Right lobe of liver (tissue), 6 donors: ENCODE results near the gene DIPK1A. TPM values are rescaled to one million over a fixed set of nuclear protein-coding genes. Genes with fewer than 3 reads are reported as not detected.
A peak's percentile ranks its signal among the peaks of the same experiment; 100 is the strongest.

Experiments used
- ATAC-seq, 4 donors: fragments of 200-7000 bp; cut with Tn5 transposase; one replicate each; pipeline ENCODE4 v1.9.1; 2020; ENCODE audit warnings: mild to moderate bottlenecking in 4 of 4, moderate library complexity in 4 of 4
- DNase-seq, 3 donors: peaks; one replicate each; pipeline ENCODE4 v3.0.0-alpha.2; 2020
- H3K27ac ChIP-seq, 3 donors: fragments of 200-600 bp; one replicate each; pipeline ENCODE4 v1.8.0; 2022
- H3K27me3 ChIP-seq, 2 donors: fragments of 200-600 bp; one replicate each; pipeline ENCODE4 v1.8.0; 2022
- H3K36me3 ChIP-seq, 4 donors: fragments of 200-600 bp; sonication (generic) in 1 of 4; one replicate each; pipeline versions ENCODE4 v1.5.1 to v1.8.0; 2017 to 2022; ENCODE audit warnings: control low read depth in 1 of 4
- H3K4me1 ChIP-seq, 4 donors: fragments of 200-600 bp; sonication (generic) in 1 of 4; one replicate each; pipeline versions ENCODE4 v1.5.1 to v1.8.0; 2017 to 2022; ENCODE audit warnings: control low read depth in 1 of 4
- H3K4me3 ChIP-seq, 3 donors: fragments of 200-600 bp; one replicate each; pipeline ENCODE4 v1.8.0; 2022
- H3K9me3 ChIP-seq, 4 donors: fragments of 200-600 bp; sonication (generic) in 1 of 4; one replicate each; pipeline versions ENCODE4 v1.5.1 to v1.8.0; 2017 to 2022; ENCODE audit warnings: control low read depth in 1 of 4
- CTCF ChIP-seq, 4 donors: fragments of 200-600 bp in 3 of 4; fragments of 450-650 bp in 1 of 4; IDR thresholded peaks; one replicate each; pipeline versions ENCODE4 v1.5.1 to v1.8.0; 2016 to 2022; ENCODE audit warnings: antibody characterized with exemption in 4 of 4, mild to moderate bottlenecking in 2 of 4
- POLR2A ChIP-seq: fragments of 450-650 bp; IDR thresholded peaks from one replicate; pipeline ENCODE4 v1.6.1; 2017; ENCODE audit warnings: antibody characterized with exemption, mild to moderate bottlenecking
- WGBS: methylation state at CpG from one replicate; pipeline ENCODE4 v1.1.6; 2018; ENCODE audit warnings: low coverage, low lambda C conversion rate; ENCODE audit not compliant: insufficient coverage; ENCODE audit errors: missing lambda C conversion rate; 5-methylcytosine and 5-hydroxymethylcytosine counted together
- intact Hi-C, 2 donors: fragments of 100-400 bp; cut with DNase I; formaldehyde crosslinking; loops; one replicate each; pipeline versions ENCODE4 v1.11.2 to v1.14.1; 2022
- small RNA-seq, 2 experiments: library from RNA; depleted of rRNA; stranded (forward); fragments of <200 nt; gene quantifications; one replicate each; pipeline ENCODE3, GENCODE V24; 2016
- total RNA-seq, 6 experiments: library from RNA; depleted of rRNA in 2 of 6; stranded (reverse); fragments of >200 nt in 2 of 6; fragmentation: NEBNext Ultra II Directional in 3 of 6; extraction: Animal tissue kit (Norgen Biotek cat#: 25700) in 3 of 6; gene quantifications; one replicate each; pipeline versions ENCODE4 v1.1.0 to v1.2.4, GENCODE V29; 2016 to 2023
- donor health status: DM: no; HTN: yes; CAD: no.
- donor health status: DM: no; HTN: no; CAD: no.
- donor health status: DM: no; HTN: no; CAD: no.
- donor health status: DM: no; HTN: yes; CAD: no.
- donor health status: DM: no; HTN: yes; CAD: no.

DIPK1A gene
- total RNA-seq, 6 experiments from 2014 or later, result 10.8 to 25.3 (median 15.1) TPM

- intact Hi-C loops, result no loop called here
- 59% methylated on average over 3 of the region's 3 CpGs for WGBS
Measured at GRCh38 chr1:92792340-92792782, 168.9 kb downstream of the DIPK1A start.

More at GRCh38 chr1:92792340-92792782, 168.9 kb downstream of the DIPK1A start:
- no peaks in the 10 kb centered on the region for H3K36me3 ChIP-seq
- DNase-seq (no peak), ATAC-seq (peak in 1 of 4 donors; percentile 39)
- no peaks in the 10 kb centered on the region for H3K9me3 ChIP-seq
- no peak overlapping the region for H3K27ac ChIP-seq
- H3K4me1 ChIP-seq, result no peaks in the 10 kb centered on the region
- no peaks in the 10 kb centered on the region for H3K27me3 ChIP-seq
- H3K4me3 ChIP-seq, result no peak overlapping the region
- no peak for TF ChIP-seq CTCF (IDR thresholded peaks at IDR 0.05)
- no peak for TF ChIP-seq POLR2A

Small RNAs within 50 kb of the gene (small RNA-seq; reads per million reads assigned to genes)
- gene RF00432 (0 reads per million in 2 experiments), gene RN7SL692P (0 reads per million in 2 experiments), gene RNU6-210P (0 reads per million in 2 experiments), gene RNU6-970P (0 reads per million in 2 experiments), gene SNORA66 (32.2 to 89.6 reads per million in 2 experiments), gene SNORD21 (0 reads per million in 2 experiments)

Other genes starting within 250 kb of the DIPK1A start
- 10 to 100 TPM; 12.8 to 27.7 (median 19.0) TPM for gene EVI5, start 176.4 kb downstream of the DIPK1A start, total RNA-seq
- 100 to 1,000 TPM; 225 to 532 (median 294) TPM for gene RPL5, start 129.4 kb downstream of the DIPK1A start, total RNA-seq
- 1 to 10 TPM; 4.5 to 9.3 (median 7.1) TPM for gene MTF2, start 117.8 kb upstream of the DIPK1A start, total RNA-seq
- gene TMED5, start 219.0 kb upstream of the DIPK1A start, total RNA-seq, result 100 to 1,000 TPM in 2 of 6 experiments, 10 to 100 TPM in 4; 65.3 to 154 (median 88.9) TPM
- gene CCDC18, start 219.3 kb upstream of the DIPK1A start, total RNA-seq, result 1 to 10 TPM; 2.3 to 6.9 (median 3.5) TPM